ENCODE data around the gene CHIC2. TPM values are rescaled to one million over a fixed set of nuclear protein-coding genes. Genes with fewer than 3 reads are reported as not detected.

The CHIC2 gene
- total RNA-seq, 2 experiments from 2014 or later, result 16.8 to 17.5 TPM

GRCh38 chr4:54097152-54097551 lies 32.7 kb upstream of the CHIC2 start:
- ChIA-PET CTCF (interaction anchor here (4.4 kb wide), 1 partner anchor 136 kb away, joined by 27 read pairs; no protein-coding TSS in a partner anchor), POLR2A (no interaction called here)
- DNase-seq (no peak), ATAC-seq (no peak)
- no peaks in the 10 kb centered on the region for H3K9me3 Mint-ChIP-seq
- intact Hi-C loops (cut with micrococcal nuclease), result loop anchor here (5.0 kb wide), 2 partner anchors 35 to 165 kb away; partner anchors contain the start of gene CHIC2
- no peak overlapping the region for H3K4me3 Mint-ChIP-seq
- no peak for TF ChIP-seq CTCF (IDR thresholded peaks at IDR 0.05)
- no peaks in the 10 kb centered on the region for H3K36me3 Mint-ChIP-seq (ENCODE audit: low read depth)
- H3K27me3 Mint-ChIP-seq, result peaks cover 89% of the 10 kb centered on the region
- H3K27ac Mint-ChIP-seq, result no peak overlapping the region
- H3K4me1 Mint-ChIP-seq (ENCODE audit: low read depth), result peaks cover 52% of the 10 kb centered on the region

GRCh38 chr4:54096295-54096962 lies 32.0 kb upstream of the CHIC2 start:
- Mint-ChIP-seq H3K27ac (no peak overlapping the region), H3K27me3 (peaks cover 86% of the 10 kb centered on the region), H3K36me3 (ENCODE audit: low read depth) (no peaks in the 10 kb centered on the region), H3K4me3 (no peak overlapping the region), H3K9me3 (no peaks in the 10 kb centered on the region), H3K4me1 (ENCODE audit: low read depth) (peaks cover 52% of the 10 kb centered on the region)
- DNase-seq (no peak), ATAC-seq (no peak)
- TF ChIP-seq CTCF (IDR thresholded peaks at IDR 0.05), result no peak
- ChIA-PET CTCF (interaction anchor here (0.7 to 4.4 kb wide), 3 partner anchors 136 to 166 kb away, joined by 3 to 27 read pairs (median 3); no protein-coding TSS in a partner anchor), POLR2A (no interaction called here)
- intact Hi-C loops (cut with micrococcal nuclease), result loop anchor here (5.0 kb wide), 2 partner anchors 34 to 164 kb away; partner anchors contain the start of gene CHIC2

GRCh38 chr4:54095110-54095825 lies 30.9 kb upstream of the CHIC2 start:
- intact Hi-C loops (cut with micrococcal nuclease), result loop anchor here (5.0 kb wide), 2 partner anchors 33 to 163 kb away; partner anchors contain the start of gene CHIC2
- DNase-seq (no peak), ATAC-seq (no peak)
- Mint-ChIP-seq H3K4me3 (no peak overlapping the region), H3K4me1 (ENCODE audit: low read depth) (peaks cover 48% of the 10 kb centered on the region), H3K9me3 (no peaks in the 10 kb centered on the region), H3K36me3 (ENCODE audit: low read depth) (no peaks in the 10 kb centered on the region), H3K27ac (no peak overlapping the region), H3K27me3 (peaks cover 84% of the 10 kb centered on the region)
- ChIA-PET CTCF (interaction anchor here (1.2 to 2.4 kb wide), 2 partner anchors 137 to 164 kb away, joined by 4 to 10 read pairs; no protein-coding TSS in a partner anchor), POLR2A (no interaction called here)
- no peak for TF ChIP-seq CTCF (IDR thresholded peaks at IDR 0.05)

- Mint-ChIP-seq H3K4me1 (ENCODE audit: low read depth) (peaks cover 46% of the 10 kb centered on the region), H3K27me3 (peaks cover 78% of the 10 kb centered on the region), H3K9me3 (no peaks in the 10 kb centered on the region), H3K4me3 (no peak overlapping the region), H3K27ac (no peak overlapping the region), H3K36me3 (ENCODE audit: low read depth) (no peaks in the 10 kb centered on the region)
- ChIA-PET CTCF (interaction anchor here (1.2 to 2.4 kb wide), 3 partner anchors 9 to 164 kb away, joined by 4 to 10 read pairs (median 5); no protein-coding TSS in a partner anchor), POLR2A (interaction anchor here (0.7 to 1.3 kb wide), 3 partner anchors 10 to 185 kb away, joined by 3 read pairs; no protein-coding TSS in a partner anchor)
- no peak for DNase-seq
- intact Hi-C loops (cut with micrococcal nuclease), result no loop called here
- TF ChIP-seq CTCF (IDR thresholded peaks at IDR 0.05), result no peak
- no peak for ATAC-seq
Measured at GRCh38 chr4:54094451-54094850, 30.0 kb upstream of the CHIC2 start.
